Activated T-helper 17 cell treated with anti-CD3 and anti-CD28 coated beads, Interleukin-2, amount 50 U/mL, for 72 hours (primary cell): ENCODE results near the gene DGCR8. TPM values are rescaled to one million over a fixed set of nuclear protein-coding genes. Genes with fewer than 3 reads are reported as not detected.

ENCODE experiments used
- ATAC-seq: fragments of 150-1000 bp; cut with Tn5 transposase; replicated peaks from 2 replicates; pipeline ENCODE4 v1.10.0; 2021; ENCODE audit warnings: mild to moderate bottlenecking, moderate library complexity
- H3K27ac Mint-ChIP-seq: one replicate; pipeline ENCODE4 v1.8.0; 2022; ENCODE audit warnings: mixed read lengths
- H3K27me3 Mint-ChIP-seq: one replicate; pipeline ENCODE4 v1.8.0; 2022; ENCODE audit warnings: mixed read lengths
- H3K36me3 Mint-ChIP-seq: one replicate; pipeline ENCODE4 v1.8.0; 2022; ENCODE audit warnings: low read depth, mild to moderate bottlenecking, mixed read lengths
- H3K4me1 Mint-ChIP-seq: one replicate; pipeline ENCODE4 v1.8.0; 2022; ENCODE audit warnings: mixed read lengths
- H3K4me3 Mint-ChIP-seq: one replicate; pipeline ENCODE4 v1.8.0; 2022; ENCODE audit warnings: mild to moderate bottlenecking, mixed read lengths
- H3K9me3 Mint-ChIP-seq: one replicate; pipeline ENCODE4 v1.8.0; 2022; ENCODE audit warnings: mixed read lengths
- total RNA-seq, 2 donors: library from RNA; stranded (reverse); gene quantifications; one replicate each; pipeline ENCODE4 v1.2.3, GENCODE V29; 2022

Gene DGCR8
- total RNA-seq, 2 donors from 2014 or later, result 42.8 to 43.2 TPM

- H3K27me3 Mint-ChIP-seq, result no peaks in the 10 kb centered on the region
- H3K4me1 Mint-ChIP-seq, result peaks cover 8% of the 10 kb centered on the region
- H3K27ac Mint-ChIP-seq, result no peak overlapping the region
- H3K9me3 Mint-ChIP-seq, result no peaks in the 10 kb centered on the region
- peaks cover 46% of the 10 kb centered on the region for H3K36me3 Mint-ChIP-seq
- no peak overlapping the region for H3K4me3 Mint-ChIP-seq
- no peak for ATAC-seq
Observed at GRCh38 chr22:20043057-20043996, 36.7 kb upstream of the DGCR8 start.

- no peak for ATAC-seq
- Mint-ChIP-seq H3K9me3 (no peaks in the 10 kb centered on the region), H3K4me1 (peaks cover 10% of the 10 kb centered on the region), H3K27ac (no peak overlapping the region), H3K36me3 (peaks cover 47% of the 10 kb centered on the region), H3K27me3 (no peaks in the 10 kb centered on the region), H3K4me3 (no peak overlapping the region)
Observed at GRCh38 chr22:20043997-20044342, 36.1 kb upstream of the DGCR8 start.

GRCh38 chr22:20044495-20045151 is 35.4 kb upstream of the DGCR8 start:
- Mint-ChIP-seq H3K4me1 (peaks cover 10% of the 10 kb centered on the region), H3K27me3 (no peaks in the 10 kb centered on the region), H3K27ac (no peak overlapping the region), H3K36me3 (peaks cover 53% of the 10 kb centered on the region), H3K4me3 (no peak overlapping the region), H3K9me3 (no peaks in the 10 kb centered on the region)
- ATAC-seq, result no peak

- peaks cover 52% of the 10 kb centered on the region for H3K36me3 Mint-ChIP-seq
- H3K9me3 Mint-ChIP-seq, result no peaks in the 10 kb centered on the region
- no peak overlapping the region for H3K27ac Mint-ChIP-seq
- no peak for ATAC-seq
- H3K27me3 Mint-ChIP-seq, result no peaks in the 10 kb centered on the region
- H3K4me3 Mint-ChIP-seq, result no peak overlapping the region
- H3K4me1 Mint-ChIP-seq, result peaks cover 10% of the 10 kb centered on the region
Observed at GRCh38 chr22:20046730-20047129, 33.3 kb upstream of the DGCR8 start.

- no peak for ATAC-seq
- H3K27me3 Mint-ChIP-seq, result no peaks in the 10 kb centered on the region
- peaks cover 5% of the 10 kb centered on the region for H3K4me1 Mint-ChIP-seq
- peaks cover 46% of the 10 kb centered on the region for H3K36me3 Mint-ChIP-seq
- no peaks in the 10 kb centered on the region for H3K9me3 Mint-ChIP-seq
- no peak overlapping the region for H3K27ac Mint-ChIP-seq
- H3K4me3 Mint-ChIP-seq, result no peak overlapping the region
Observed at GRCh38 chr22:20051927-20052308, 28.1 kb upstream of the DGCR8 start.

- Mint-ChIP-seq H3K36me3 (peaks cover 41% of the 10 kb centered on the region), H3K4me3 (no peak overlapping the region), H3K27me3 (no peaks in the 10 kb centered on the region), H3K27ac (no peak overlapping the region), H3K9me3 (no peaks in the 10 kb centered on the region), H3K4me1 (peaks cover 5% of the 10 kb centered on the region)
- no peak for ATAC-seq
Observed at GRCh38 chr22:20052309-20053259, 27.5 kb upstream of the DGCR8 start.

GRCh38 chr22:20053407-20054033 is 26.5 kb upstream of the DGCR8 start:
- H3K9me3 Mint-ChIP-seq, result no peaks in the 10 kb centered on the region
- no peaks in the 10 kb centered on the region for H3K27me3 Mint-ChIP-seq
- ATAC-seq, result no peak
- no peak overlapping the region for H3K4me3 Mint-ChIP-seq
- peaks cover 41% of the 10 kb centered on the region for H3K36me3 Mint-ChIP-seq
- no peak overlapping the region for H3K27ac Mint-ChIP-seq
- H3K4me1 Mint-ChIP-seq, result no peaks in the 10 kb centered on the region

- no peak overlapping the region for H3K4me3 Mint-ChIP-seq
- H3K27ac Mint-ChIP-seq, result no peak overlapping the region
- no peak for ATAC-seq
- H3K36me3 Mint-ChIP-seq, result peaks cover 41% of the 10 kb centered on the region
- H3K4me1 Mint-ChIP-seq, result no peaks in the 10 kb centered on the region
- no peaks in the 10 kb centered on the region for H3K9me3 Mint-ChIP-seq
- H3K27me3 Mint-ChIP-seq, result no peaks in the 10 kb centered on the region
Observed at GRCh38 chr22:20054034-20054427, 26.0 kb upstream of the DGCR8 start.

- Mint-ChIP-seq H3K9me3 (no peaks in the 10 kb centered on the region), H3K27me3 (no peaks in the 10 kb centered on the region), H3K4me1 (no peaks in the 10 kb centered on the region), H3K27ac (no peak overlapping the region), H3K4me3 (no peak overlapping the region), H3K36me3 (peaks cover 38% of the 10 kb centered on the region)
- ATAC-seq, result no peak
Observed at GRCh38 chr22:20054485-20054884, 25.6 kb upstream of the DGCR8 start.

GRCh38 chr22:20055144-20055543 is 24.9 kb upstream of the DGCR8 start:
- Mint-ChIP-seq H3K4me3 (no peak overlapping the region), H3K27me3 (no peaks in the 10 kb centered on the region), H3K36me3 (peaks cover 33% of the 10 kb centered on the region), H3K4me1 (no peaks in the 10 kb centered on the region), H3K27ac (no peak overlapping the region), H3K9me3 (no peaks in the 10 kb centered on the region)
- ATAC-seq, result no peak

GRCh38 chr22:20055654-20056053 is 24.4 kb upstream of the DGCR8 start:
- no peak overlapping the region for H3K27ac Mint-ChIP-seq
- ATAC-seq, result no peak
- H3K36me3 Mint-ChIP-seq, result peaks cover 33% of the 10 kb centered on the region
- no peaks in the 10 kb centered on the region for H3K27me3 Mint-ChIP-seq
- H3K4me3 Mint-ChIP-seq, result no peak overlapping the region
- H3K9me3 Mint-ChIP-seq, result no peaks in the 10 kb centered on the region
- no peaks in the 10 kb centered on the region for H3K4me1 Mint-ChIP-seq

- Mint-ChIP-seq H3K4me3 (no peak overlapping the region), H3K27me3 (no peaks in the 10 kb centered on the region), H3K9me3 (no peaks in the 10 kb centered on the region), H3K4me1 (no peaks in the 10 kb centered on the region), H3K36me3 (peaks cover 33% of the 10 kb centered on the region), H3K27ac (no peak overlapping the region)
- no peak for ATAC-seq
Observed at GRCh38 chr22:20056161-20056560, 23.9 kb upstream of the DGCR8 start.

GRCh38 chr22:20056696-20057386 is 23.2 kb upstream of the DGCR8 start:
- peaks cover 33% of the 10 kb centered on the region for H3K36me3 Mint-ChIP-seq
- H3K4me3 Mint-ChIP-seq, result no peak overlapping the region
- H3K4me1 Mint-ChIP-seq, result no peaks in the 10 kb centered on the region
- H3K27me3 Mint-ChIP-seq, result no peaks in the 10 kb centered on the region
- no peak overlapping the region for H3K27ac Mint-ChIP-seq
- H3K9me3 Mint-ChIP-seq, result no peaks in the 10 kb centered on the region
- no peak for ATAC-seq
